Measurements from ENCODE around the gene JAG1. TPM values are rescaled to one million over a fixed set of nuclear protein-coding genes. Genes with fewer than 3 reads are reported as not detected.

JAG1 gene
- polyA plus RNA-seq, 2 of the 4 experiments (the other 2 are of a cell fraction): 80.9 to 90.0 TPM

DNA sequence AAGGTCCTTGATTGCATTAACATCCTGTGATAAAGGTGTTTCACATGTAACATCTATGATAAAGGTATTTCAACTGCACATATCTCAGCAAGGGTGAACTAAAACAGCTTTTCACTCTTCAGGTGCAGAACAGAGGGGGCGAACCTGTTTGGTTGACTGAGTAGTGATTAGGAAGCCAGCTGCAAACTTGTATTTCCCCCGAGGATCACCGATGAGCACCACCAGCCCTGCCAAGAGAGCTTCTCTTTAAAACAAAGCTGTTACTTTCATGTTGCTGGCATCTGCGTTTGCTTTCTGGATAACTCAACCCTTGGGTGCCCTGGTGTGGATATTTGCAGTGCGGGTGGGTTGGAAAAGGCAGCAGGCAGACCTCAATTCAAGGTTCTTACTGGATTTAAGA lies 39.6 kb downstream of the JAG1 start:
- DNase-seq (ENCODE audit: low read depth in 1 of 2, low spot score in 1 of 2): no peak
- Histone ChIP-seq H3K4me1 (peaks cover 45% of the 10 kb centered on the region), H3K4me3 (no peak overlapping the region), H3K4me2 (no peak overlapping the region), H3K27ac (no peak overlapping the region; a peak in 1 of 6 replicates), H3K9me3 (no peaks in the 10 kb centered on the region)
- WGBS (ENCODE audit: missing lambda C conversion rate): 75% methylated on average over 5 of the region's 5 CpGs
- TF ChIP-seq HEYL (CRISPR knock-in tag; IDR thresholded peaks at IDR 0.05) (no peak), EHF (CRISPR knock-in tag; IDR thresholded peaks at IDR 0.05) (no peak), ZSCAN20 (CRISPR knock-in tag; IDR thresholded peaks at IDR 0.05) (no peak), CEBPB (IDR thresholded peaks at IDR 0.05) (no peak), MAZ (IDR thresholded peaks at IDR 0.05; ENCODE audit: borderline replicate concordance, low read depth, low read length) (no peak), JUNB (IDR thresholded peaks at IDR 0.05) (no peak), EP300 (IDR thresholded peaks at IDR 0.05) (no peak), FOXS1 (CRISPR knock-in tag; IDR thresholded peaks at IDR 0.05) (no peak), E2F6 (IDR thresholded peaks at IDR 0.05; ENCODE audit: borderline replicate concordance, low read depth) (no peak), MAX (IDR thresholded peaks at IDR 0.05) (no peak), CTCF (IDR thresholded peaks at IDR 0.05) (no peak), HDAC2 (IDR thresholded peaks at IDR 0.05) (no peak), EHMT2 (IDR thresholded peaks at IDR 0.05; ENCODE audit: low read depth) (no peak)
- POLR2A ChIA-PET: no interaction called here
- CTCF ChIA-PET: interaction anchor here (1.2 to 4.5 kb wide), 4 partner anchors 37 to 657 kb away, joined by 3 to 19 read pairs (median 5); no protein-coding TSS in a partner anchor
- FAIRE-seq: no peak
- peak; percentile 2 to 13; a peak in 3 of 6 replicates for ATAC-seq

DNA sequence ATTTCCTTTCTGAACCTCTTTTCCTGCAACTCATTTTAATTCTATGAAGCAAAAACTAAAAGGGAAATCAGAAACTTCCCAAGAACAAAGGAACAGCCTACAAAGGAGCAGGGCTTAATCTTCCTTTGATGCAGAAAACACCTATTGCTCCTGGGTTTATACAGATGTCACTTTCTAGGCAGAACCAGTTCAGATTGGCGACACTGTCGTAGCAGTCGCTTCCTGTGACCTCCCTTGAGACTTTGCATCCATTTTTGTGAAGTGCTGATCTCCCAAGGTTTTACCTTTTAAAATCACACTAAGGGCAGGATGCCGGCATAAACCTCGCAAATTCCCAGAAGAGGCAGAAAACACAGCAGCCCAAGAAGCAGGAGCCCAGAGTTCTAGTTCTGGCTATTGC lies 40.1 kb downstream of the JAG1 start:
- no peak overlapping the region for H3K4me3 ChIP-seq
- FAIRE-seq: no peak
- CTCF ChIA-PET: interaction anchor here (1.2 to 3.0 kb wide), 3 partner anchors 38 to 656 kb away, joined by 3 to 11 read pairs (median 7); no protein-coding TSS in a partner anchor
- DNase-seq (ENCODE audit: low read depth in 1 of 2, low spot score in 1 of 2): no peak
- H3K27ac ChIP-seq: no peak overlapping the region
- H3K4me1 ChIP-seq: peaks cover 40% of the 10 kb centered on the region
- TF ChIP-seq, protein P1, sequence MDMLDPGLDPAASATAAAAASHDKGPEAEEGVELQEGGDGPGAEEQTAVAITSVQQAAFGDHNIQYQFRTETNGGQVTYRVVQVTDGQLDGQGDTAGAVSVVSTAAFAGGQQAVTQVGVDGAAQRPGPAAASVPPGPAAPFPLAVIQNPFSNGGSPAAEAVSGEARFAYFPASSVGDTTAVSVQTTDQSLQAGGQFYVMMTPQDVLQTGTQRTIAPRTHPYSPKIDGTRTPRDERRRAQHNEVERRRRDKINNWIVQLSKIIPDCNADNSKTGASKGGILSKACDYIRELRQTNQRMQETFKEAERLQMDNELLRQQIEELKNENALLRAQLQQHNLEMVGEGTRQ (IDR thresholded peaks at IDR 0.05): no peak
- no peak for TF ChIP-seq HOXB5 (CRISPR knock-in tag; IDR thresholded peaks at IDR 0.05)
- no peak for TF ChIP-seq HOXB13 (CRISPR knock-in tag; IDR thresholded peaks at IDR 0.05; ENCODE audit: low read depth)
- no peak for TF ChIP-seq ZC3H11A (IDR thresholded peaks at IDR 0.05)
- no peak for TF ChIP-seq RFX5 (IDR thresholded peaks at IDR 0.05)
- no peak for TF ChIP-seq BCL3 (IDR thresholded peaks at IDR 0.05)
- TF ChIP-seq EP300 (IDR thresholded peaks at IDR 0.05): no peak
- TF ChIP-seq CEBPB (IDR thresholded peaks at IDR 0.05): no peak
- no peak for TF ChIP-seq CBX2 (IDR thresholded peaks at IDR 0.05; ENCODE audit: borderline replicate concordance, low read depth)
- no peak for TF ChIP-seq POLR2AphosphoS2 (conservative IDR thresholded peaks at IDR 0.05; ENCODE audit: low read length)
- TF ChIP-seq NFE2L2 (conservative IDR thresholded peaks at IDR 0.05; ENCODE audit: low read length): no peak
- no peak for TF ChIP-seq RAD21 (conservative IDR thresholded peaks at IDR 0.05 in 1 of 2, IDR thresholded peaks at IDR 0.05 in 1 of 2)
- TF ChIP-seq GATA3 (IDR thresholded peaks at IDR 0.05; ENCODE audit: borderline replicate concordance): no peak
- TF ChIP-seq CHD4 (IDR thresholded peaks at IDR 0.05; ENCODE audit: borderline replicate concordance): no peak
- 95% methylated on average over 5 of the region's 5 CpGs for WGBS (ENCODE audit: missing lambda C conversion rate)
- peak in 1 of 2 experiments; percentile 3; a peak in 2 of 6 replicates for ATAC-seq
- no peak overlapping the region for H3K4me2 ChIP-seq
- POLR2A ChIA-PET: no interaction called here
- no peaks in the 10 kb centered on the region for H3K9me3 ChIP-seq
